ENCODE data around the gene QPRT. TPM values are rescaled to one million over a fixed set of nuclear protein-coding genes. Genes with fewer than 3 reads are reported as not detected.
"Not testable (repeated sequence)": the region's sequence is repeated elsewhere in the genome, so short reads cannot be mapped to it uniquely, and the experiment has no call there.

Gene QPRT
- 20.8 TPM for total RNA-seq
- long read RNA-seq, transcript QPRT-202 (4 exons, 2,343 nt) = major isoform, 21 of 30 reads
- long read RNA-seq, partial matches to known transcripts = 2 of 30 reads
- long read RNA-seq, other reads (novel, unspliced or antisense) = 7 of 30 reads

DNA sequence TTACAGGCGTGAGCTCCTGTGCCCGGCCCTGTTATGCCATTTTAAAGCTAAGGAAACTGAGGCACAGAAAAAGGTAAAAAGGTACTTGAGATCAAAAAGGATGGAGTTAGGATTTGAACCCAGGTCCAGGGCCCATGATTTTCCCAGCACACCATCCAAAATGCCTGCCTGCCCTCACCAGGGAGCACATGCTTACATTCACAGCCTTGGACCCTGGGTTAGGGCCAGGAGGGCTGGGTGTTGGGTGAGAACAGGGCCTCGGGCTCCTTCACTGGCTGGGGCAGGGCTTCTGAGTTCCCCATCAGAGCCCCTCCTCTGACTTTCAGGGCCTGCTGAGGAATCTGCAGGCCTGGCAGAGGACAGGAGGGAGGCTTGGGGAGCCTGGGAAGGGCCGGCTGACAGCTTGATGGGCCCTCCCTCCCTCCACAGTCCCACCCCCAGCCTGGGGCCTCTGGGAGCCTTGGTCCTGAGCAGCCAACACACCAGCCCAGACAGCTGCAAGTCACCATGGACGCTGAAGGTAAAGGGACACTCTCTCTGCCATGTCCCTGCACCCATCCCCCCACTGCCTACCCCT is at the start of gene QPRT:
TSS of gene QPRT (plus strand) at position 490 of the 577 bp plus-strand sequence. CDS start at position 508, 18 bp downstream.
- no peak for TF ChIP-seq CTCF (IDR thresholded peaks at IDR 0.05; ENCODE audit: borderline replicate concordance)
- Histone ChIP-seq H3K9me3 (replicated peaks) (no peaks in the 10 kb centered on the region), H3K4me3 (peak within 1 kb of the TSS; percentile 64), H3K4me1 (peaks cover 17% of the 10 kb centered on the region), H3K27me3 (ENCODE audit: low read depth) (no peaks in the 10 kb centered on the region), H3K36me3 (no peaks in the 10 kb centered on the region), H3K27ac (replicated peaks) (peak within 1 kb of the TSS; percentile 75)
- intact Hi-C loops (cut with micrococcal nuclease) = no loop called here
- peak; percentile 46 for DNase-seq

- H3K27me3 ChIP-seq (ENCODE audit: low read depth); intact Hi-C loops (cut with micrococcal nuclease); DNase-seq; H3K4me1 ChIP-seq; H3K4me3 ChIP-seq; H3K9me3 ChIP-seq (replicated peaks); H3K27ac ChIP-seq (replicated peaks); H3K36me3 ChIP-seq: not testable (repeated sequence)
These were observed 49.7 kb upstream of the QPRT start for GRCh38 chr16:29629318-29629717.

DNA sequence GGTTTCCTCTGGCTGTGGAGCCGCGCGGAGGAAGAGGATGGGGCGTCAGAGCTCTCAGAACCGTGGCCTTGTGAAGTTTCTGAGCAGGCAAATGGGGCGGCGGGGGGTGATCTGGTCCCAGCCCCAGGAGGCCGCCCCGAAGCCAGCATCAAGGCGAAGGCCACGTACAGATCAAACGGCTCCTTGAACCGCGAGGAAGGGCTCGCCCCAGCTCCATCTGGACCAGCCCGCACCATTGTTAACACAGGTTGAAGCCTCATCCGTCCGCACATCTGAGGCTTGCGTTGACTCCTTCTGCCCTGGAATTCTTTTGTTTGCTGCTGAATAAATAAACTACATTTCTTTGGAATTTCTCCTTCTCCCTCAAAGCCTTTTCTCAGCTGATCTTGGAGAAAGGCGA is 47.3 kb upstream of the QPRT start:
- H3K4me3 ChIP-seq; H3K36me3 ChIP-seq; H3K27ac ChIP-seq (replicated peaks); H3K4me1 ChIP-seq; H3K27me3 ChIP-seq (ENCODE audit: low read depth); DNase-seq; H3K9me3 ChIP-seq (replicated peaks); intact Hi-C loops (cut with micrococcal nuclease): not testable (repeated sequence)

DNA sequence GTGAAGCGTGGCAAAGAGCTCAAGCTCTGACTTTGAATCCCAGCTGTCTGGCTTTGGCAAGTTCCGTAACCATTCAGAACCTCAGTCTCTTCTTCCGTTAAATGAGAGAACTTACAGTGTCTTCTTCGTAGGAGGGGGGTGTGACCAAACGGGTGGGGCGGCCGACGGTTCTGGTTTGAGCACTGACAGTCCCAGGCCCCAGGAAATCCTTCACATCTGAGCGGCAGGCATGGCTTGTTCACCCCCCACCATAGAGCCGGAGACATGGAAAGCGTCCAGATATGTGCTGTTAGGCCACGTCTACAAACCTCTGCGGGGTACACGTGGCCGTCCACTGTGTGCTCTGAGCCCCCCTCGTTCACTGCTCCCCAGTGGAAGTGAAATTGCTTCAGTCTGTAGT is 43.1 kb upstream of the QPRT start:
- H3K4me1 ChIP-seq; H3K9me3 ChIP-seq (replicated peaks); H3K36me3 ChIP-seq; intact Hi-C loops (cut with micrococcal nuclease); DNase-seq; H3K27me3 ChIP-seq (ENCODE audit: low read depth); H3K27ac ChIP-seq (replicated peaks); H3K4me3 ChIP-seq: not testable (repeated sequence)

- H3K4me1 ChIP-seq; H3K27ac ChIP-seq (replicated peaks): not testable (repeated sequence)
These were observed 42.6 kb upstream of the QPRT start for GRCh38 chr16:29636368-29636767.

DNA sequence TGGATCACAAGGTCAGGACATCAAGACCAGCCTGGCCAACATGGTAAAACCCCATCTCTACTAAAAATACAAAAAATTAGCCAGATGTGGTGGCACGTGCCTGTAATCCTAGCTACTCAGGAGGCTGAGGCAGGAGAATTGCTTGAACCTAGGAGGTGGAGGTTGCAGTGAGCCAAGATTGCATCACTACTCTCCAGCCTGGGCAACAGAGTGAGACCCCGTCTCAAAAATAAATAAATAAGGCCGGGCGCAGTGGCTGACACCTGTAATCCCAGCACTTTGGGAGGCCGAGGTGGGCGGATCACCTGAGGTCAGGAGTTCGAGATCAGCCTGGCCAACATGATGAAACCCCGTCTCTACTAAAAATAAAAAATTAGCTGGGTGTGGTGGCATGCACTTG is 40.2 kb upstream of the QPRT start:
- H3K9me3 ChIP-seq (replicated peaks); H3K36me3 ChIP-seq; H3K27ac ChIP-seq (replicated peaks); H3K27me3 ChIP-seq (ENCODE audit: low read depth); H3K4me3 ChIP-seq; intact Hi-C loops (cut with micrococcal nuclease); DNase-seq; H3K4me1 ChIP-seq: not testable (repeated sequence)

More at GRCh38 chr16:29636368-29636767, 42.6 kb upstream of the QPRT start:
- intact Hi-C loops (cut with micrococcal nuclease); H3K4me3 ChIP-seq; H3K27me3 ChIP-seq (ENCODE audit: low read depth); H3K36me3 ChIP-seq; H3K9me3 ChIP-seq (replicated peaks); DNase-seq: not testable (repeated sequence)

DNA sequence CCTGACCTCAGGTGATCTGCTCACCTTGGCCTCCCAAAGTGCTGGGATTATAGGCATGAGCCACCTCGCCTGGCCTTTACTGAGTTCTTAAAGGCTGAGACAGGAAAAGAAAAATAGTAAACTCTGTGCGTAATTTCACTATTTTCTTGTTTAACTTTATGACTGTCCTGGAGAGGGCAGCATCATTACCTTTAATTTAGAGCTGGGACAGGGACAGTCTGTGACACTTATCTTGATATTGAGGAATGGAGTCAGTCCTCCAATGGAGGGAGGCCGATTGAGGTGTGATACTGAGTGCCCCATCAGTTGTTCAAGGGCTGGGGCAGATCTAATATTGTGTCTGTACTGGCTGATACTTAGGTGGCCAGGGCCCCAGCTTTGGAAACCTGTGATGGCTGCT is 37.4 kb upstream of the QPRT start:
- TF ChIP-seq CTCF (IDR thresholded peaks at IDR 0.05; ENCODE audit: borderline replicate concordance) = no peak
- Histone ChIP-seq H3K9me3 (replicated peaks) (no peaks in the 10 kb centered on the region), H3K4me3 (no peak overlapping the region), H3K4me1 (no peaks in the 10 kb centered on the region), H3K36me3 (no peaks in the 10 kb centered on the region), H3K27ac (replicated peaks) (no peak overlapping the region), H3K27me3 (ENCODE audit: low read depth) (no peaks in the 10 kb centered on the region)
- DNase-seq = no peak
- intact Hi-C loops (cut with micrococcal nuclease) = no loop called here

DNA sequence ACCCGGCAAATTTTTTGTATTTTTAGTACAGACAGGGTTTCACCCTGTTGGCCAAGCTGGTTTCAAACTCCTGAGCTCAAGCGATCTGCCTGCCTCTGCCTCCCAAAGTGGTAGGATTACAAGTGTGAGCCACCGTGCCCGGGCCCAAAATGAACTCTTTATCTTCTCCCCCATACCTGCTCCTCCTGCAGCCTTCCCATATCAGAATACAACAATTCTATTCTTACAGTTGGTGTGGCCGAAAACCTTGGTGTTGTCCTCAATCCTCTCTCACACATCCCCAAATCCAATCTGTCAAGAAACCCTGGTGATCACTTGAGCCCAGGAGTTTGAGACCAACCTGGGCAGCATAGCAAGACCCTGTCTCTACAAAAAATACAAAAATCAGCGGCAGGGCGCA is 35.4 kb upstream of the QPRT start:
- Histone ChIP-seq H3K4me1 (no peaks in the 10 kb centered on the region), H3K4me3 (no peak overlapping the region), H3K9me3 (replicated peaks) (no peaks in the 10 kb centered on the region), H3K27me3 (ENCODE audit: low read depth) (no peaks in the 10 kb centered on the region), H3K36me3 (no peaks in the 10 kb centered on the region), H3K27ac (replicated peaks) (no peak overlapping the region)
- DNase-seq = no peak
- no peak for TF ChIP-seq CTCF (IDR thresholded peaks at IDR 0.05; ENCODE audit: borderline replicate concordance)
- intact Hi-C loops (cut with micrococcal nuclease) = no loop called here

Measured in left ventricle myocardium inferior (tissue), 1 donor.